Tibial nerve (tissue), 4 donors: ENCODE measurements around the gene LRRC28. TPM values are rescaled to one million over a fixed set of nuclear protein-coding genes. Genes with fewer than 3 reads are reported as not detected.

Experiments used
- DNase-seq, 2 donors: peaks; one replicate each; pipeline ENCODE4 v3.0.0-alpha.2; 2019; ENCODE audit warnings: low spot score in 2 of 2
- H3K27ac ChIP-seq, 4 donors: fragments of 200-600 bp; sonication (generic) in 3 of 4; one replicate each; pipeline ENCODE4 v1.5.1; 2017 to 2019; ENCODE audit warnings: mild to moderate bottlenecking in 1 of 4
- H3K27me3 ChIP-seq, 2 donors: fragments of 200-600 bp; sonication (generic) in 1 of 2; one replicate each; pipeline versions ENCODE4 v1.5.1 to v1.6.0; 2017 to 2019
- H3K36me3 ChIP-seq, 3 donors: fragments of 200-600 bp; sonication (generic); one replicate each; pipeline ENCODE4 v1.5.1; 2018 to 2019
- H3K4me1 ChIP-seq, 4 donors: fragments of 200-600 bp; sonication (generic) in 3 of 4; one replicate each; pipeline ENCODE4 v1.5.1; 2017 to 2019
- H3K4me3 ChIP-seq, 4 donors: fragments of 200-600 bp; sonication (generic) in 3 of 4; one replicate each; pipeline ENCODE4 v1.5.1; 2017 to 2019; ENCODE audit warnings: mild to moderate bottlenecking in 1 of 4, moderate library complexity in 1 of 4
- H3K9me3 ChIP-seq, 4 donors: fragments of 200-600 bp; sonication (generic) in 3 of 4; one replicate each; pipeline ENCODE4 v1.5.1; 2017 to 2019
- EP300 ChIP-seq, 2 donors: sonication (generic); formaldehyde crosslinking; IDR thresholded peaks; one replicate each; pipeline ENCODE4 v1.6.1; 2017; ENCODE audit warnings: antibody characterized with exemption in 2 of 2, mild to moderate bottlenecking in 1 of 2
- POLR2A ChIP-seq, 2 donors: fragments of 450-650 bp; IDR thresholded peaks; one replicate each; pipeline ENCODE4 v1.6.1; 2017; ENCODE audit warnings: antibody characterized with exemption in 2 of 2, mild to moderate bottlenecking in 2 of 2, moderate library complexity in 2 of 2
- WGBS, 2 donors: methylation state at CpG; one replicate each; pipeline ENCODE4 v1.1.5; 2018; 5-methylcytosine and 5-hydroxymethylcytosine counted together
- total RNA-seq, 4 donors: library from RNA; depleted of rRNA; stranded (reverse); fragments of >200 nt; gene quantifications; one replicate each; pipeline ENCODE4 v1.1.0, GENCODE V29; 2016
- TF ChIP-seq, protein P1 (sequence below), 5 experiments: fragments of 200-600 bp in 3 of 5; fragments of 450-650 bp in 2 of 5; sonication (generic) in 3 of 5; IDR thresholded peaks; one replicate each; pipeline ENCODE4 v1.5.1; 2016 to 2019; ENCODE audit warnings: antibody characterized with exemption in 5 of 5, mild to moderate bottlenecking in 3 of 5, moderate library complexity in 2 of 5

Gene LRRC28
- total RNA-seq, 4 donors from 2014 or later = 21.6 to 73.4 (median 33.5) TPM

DNA sequence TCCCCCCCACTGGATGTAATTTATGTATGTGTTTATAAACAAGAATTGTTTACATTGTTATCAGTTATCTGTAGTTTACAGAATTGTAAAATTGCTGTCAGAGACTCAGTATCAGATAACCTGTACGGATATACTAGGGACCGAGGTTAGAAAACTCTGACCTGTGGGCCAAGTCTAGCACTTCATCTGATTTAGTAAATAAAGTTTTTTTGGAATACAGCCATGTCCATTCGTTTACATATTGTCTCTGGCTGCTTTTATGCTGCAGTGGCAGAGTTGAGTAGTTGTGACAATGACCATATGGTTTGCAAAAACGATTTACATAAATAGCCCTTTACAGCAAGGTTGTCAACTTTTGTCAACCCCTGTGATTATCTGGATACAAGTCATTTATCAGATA is 52.6 kb downstream of the LRRC28 start:
- H3K36me3 ChIP-seq = no peaks in the 10 kb centered on the region
- no peak for DNase-seq
- H3K27ac ChIP-seq = no peak overlapping the region
- TF ChIP-seq POLR2A (IDR thresholded peaks at IDR 0.05) (no peak), EP300 (IDR thresholded peaks at IDR 0.05) (no peak)
- TF ChIP-seq, protein P1, sequence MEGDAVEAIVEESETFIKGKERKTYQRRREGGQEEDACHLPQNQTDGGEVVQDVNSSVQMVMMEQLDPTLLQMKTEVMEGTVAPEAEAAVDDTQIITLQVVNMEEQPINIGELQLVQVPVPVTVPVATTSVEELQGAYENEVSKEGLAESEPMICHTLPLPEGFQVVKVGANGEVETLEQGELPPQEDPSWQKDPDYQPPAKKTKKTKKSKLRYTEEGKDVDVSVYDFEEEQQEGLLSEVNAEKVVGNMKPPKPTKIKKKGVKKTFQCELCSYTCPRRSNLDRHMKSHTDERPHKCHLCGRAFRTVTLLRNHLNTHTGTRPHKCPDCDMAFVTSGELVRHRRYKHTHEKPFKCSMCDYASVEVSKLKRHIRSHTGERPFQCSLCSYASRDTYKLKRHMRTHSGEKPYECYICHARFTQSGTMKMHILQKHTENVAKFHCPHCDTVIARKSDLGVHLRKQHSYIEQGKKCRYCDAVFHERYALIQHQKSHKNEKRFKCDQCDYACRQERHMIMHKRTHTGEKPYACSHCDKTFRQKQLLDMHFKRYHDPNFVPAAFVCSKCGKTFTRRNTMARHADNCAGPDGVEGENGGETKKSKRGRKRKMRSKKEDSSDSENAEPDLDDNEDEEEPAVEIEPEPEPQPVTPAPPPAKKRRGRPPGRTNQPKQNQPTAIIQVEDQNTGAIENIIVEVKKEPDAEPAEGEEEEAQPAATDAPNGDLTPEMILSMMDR (IDR thresholded peaks at IDR 0.05) = no peak
- 56 to 58% methylated on average over 4 of the region's 4 CpGs for WGBS, 2 donors
- H3K27me3 ChIP-seq = no peaks in the 10 kb centered on the region
- no peak overlapping the region for H3K4me3 ChIP-seq
- H3K9me3 ChIP-seq = no peaks in the 10 kb centered on the region
- H3K4me1 ChIP-seq = peaks cover 0 to 15% (median 3%) of the 10 kb centered on the region in 4 donors

- 30 to 31% methylated on average over 8 of the region's 8 CpGs for WGBS, 2 donors
- peak; percentile 32 to 46 for DNase-seq
- Histone ChIP-seq H3K4me1 (peaks cover 0 to 15% (median 3%) of the 10 kb centered on the region in 4 donors), H3K27me3 (no peaks in the 10 kb centered on the region), H3K4me3 (no peak overlapping the region), H3K27ac (no peak overlapping the region), H3K9me3 (no peaks in the 10 kb centered on the region), H3K36me3 (no peaks in the 10 kb centered on the region)
- TF ChIP-seq, protein P1 (IDR thresholded peaks at IDR 0.05) = no peak
- TF ChIP-seq EP300 (IDR thresholded peaks at IDR 0.05) (no peak), POLR2A (IDR thresholded peaks at IDR 0.05) (no peak)
These were observed 54.7 kb downstream of the LRRC28 start for GRCh38 chr15:99305761-99306505.

DNA sequence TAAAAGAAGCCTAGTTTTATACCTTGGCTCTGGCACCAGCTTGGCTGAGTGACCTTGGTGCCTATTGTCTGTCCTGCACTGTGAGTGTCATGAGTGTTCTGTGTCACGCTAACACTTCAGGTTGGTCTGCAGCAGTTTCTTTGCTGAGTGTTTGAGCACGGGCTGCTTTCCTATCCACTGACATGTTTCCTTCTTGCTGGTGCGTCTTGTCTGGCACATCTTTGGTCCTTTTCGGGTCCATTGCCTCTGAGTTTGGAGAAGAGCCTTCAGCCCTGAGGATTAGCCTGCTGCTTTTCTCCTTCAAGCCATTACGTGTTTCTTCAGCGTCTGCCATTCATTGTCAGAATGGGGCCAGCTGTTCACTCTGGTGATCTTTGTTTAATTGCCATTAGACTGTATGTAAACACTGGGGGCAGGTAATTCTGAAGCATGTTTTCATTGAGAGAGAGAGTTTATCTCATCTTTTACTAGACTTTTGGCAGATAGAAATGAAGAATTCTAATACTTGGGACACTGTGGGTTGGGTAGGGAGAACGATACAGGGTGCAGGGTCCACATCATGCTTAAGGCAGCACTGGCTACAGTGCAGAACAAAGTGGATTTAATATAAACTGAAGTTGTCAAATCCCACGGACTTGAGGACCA is 55.5 kb downstream of the LRRC28 start:
- H3K36me3 ChIP-seq = peaks cover 0 to 4% (median 0%) of the 10 kb centered on the region in 3 donors
- WGBS, 2 donors = 69 to 74% methylated on average over 8 of the region's 8 CpGs
- H3K4me3 ChIP-seq = no peak overlapping the region

GRCh38 chr15:99307735-99308134 is 56.5 kb downstream of the LRRC28 start:
- Histone ChIP-seq H3K9me3 (peaks cover 0 to 12% (median 0%) of the 10 kb centered on the region in 4 donors), H3K27me3 (no peaks in the 10 kb centered on the region), H3K4me1 (peaks cover 0 to 15% (median 3%) of the 10 kb centered on the region in 4 donors), H3K27ac (no peak overlapping the region), H3K4me3 (no peak overlapping the region), H3K36me3 (peaks cover 0 to 13% (median 0%) of the 10 kb centered on the region in 3 donors)
- 60 to 68% methylated on average over 6 of the region's 6 CpGs for WGBS, 2 donors
- TF ChIP-seq, protein P1 (IDR thresholded peaks at IDR 0.05) = no peak
- TF ChIP-seq EP300 (IDR thresholded peaks at IDR 0.05) (no peak), POLR2A (IDR thresholded peaks at IDR 0.05) (no peak)
- DNase-seq = no peak

More for the DNA sequence above, 55.5 kb downstream of the LRRC28 start:
- no peaks in the 10 kb centered on the region for H3K27me3 ChIP-seq
- peaks cover 0 to 15% (median 3%) of the 10 kb centered on the region in 4 donors for H3K4me1 ChIP-seq
- no peak for DNase-seq
- TF ChIP-seq POLR2A (IDR thresholded peaks at IDR 0.05) = no peak
- TF ChIP-seq EP300 (IDR thresholded peaks at IDR 0.05) = no peak
- TF ChIP-seq, protein P1 (IDR thresholded peaks at IDR 0.05) = no peak
- H3K27ac ChIP-seq = no peak overlapping the region
- peaks cover 0 to 3% (median 0%) of the 10 kb centered on the region in 4 donors for H3K9me3 ChIP-seq

GRCh38 chr15:99310745-99311144 is 59.5 kb downstream of the LRRC28 start:
- Histone ChIP-seq H3K4me3 (no peak overlapping the region), H3K9me3 (peaks cover 0 to 26% (median 2%) of the 10 kb centered on the region in 4 donors), H3K36me3 (peaks cover 0 to 26% (median 0%) of the 10 kb centered on the region in 3 donors), H3K27me3 (no peaks in the 10 kb centered on the region), H3K4me1 (peaks cover 0 to 13% (median 2%) of the 10 kb centered on the region in 4 donors), H3K27ac (no peak overlapping the region)
- TF ChIP-seq POLR2A (IDR thresholded peaks at IDR 0.05) (no peak), EP300 (IDR thresholded peaks at IDR 0.05) (no peak)
- TF ChIP-seq, protein P1 (IDR thresholded peaks at IDR 0.05) = no peak
- 89 to 92% methylated on average over 5 of the region's 5 CpGs for WGBS, 2 donors
- no peak for DNase-seq
